Glutamatergic neuron (in vitro differentiated cells): ENCODE data around the gene BLID. TPM values are rescaled to one million over a fixed set of nuclear protein-coding genes. Genes with fewer than 3 reads are reported as not detected.

Experiments used
- DNase-seq: peaks from one replicate; pipeline ENCODE4 v3.0.0; 2022
- H3K27ac Mint-ChIP-seq: one replicate; pipeline ENCODE4 v1.8.0; 2020; ENCODE audit warnings: mild to moderate bottlenecking, mixed read lengths, inconsistent platforms; ENCODE audit not compliant: unreplicated experiment
- H3K27me3 Mint-ChIP-seq: one replicate; pipeline ENCODE4 v1.8.0; 2020; ENCODE audit warnings: mild to moderate bottlenecking, moderate library complexity, mixed read lengths, inconsistent platforms; ENCODE audit not compliant: unreplicated experiment
- H3K36me3 Mint-ChIP-seq: one replicate; pipeline ENCODE4 v1.8.0; 2020; ENCODE audit warnings: mild to moderate bottlenecking, mixed read lengths, inconsistent platforms; ENCODE audit not compliant: unreplicated experiment
- H3K4me1 Mint-ChIP-seq: one replicate; pipeline ENCODE4 v1.8.0; 2020; ENCODE audit warnings: mild to moderate bottlenecking, low read depth, mixed read lengths, inconsistent platforms; ENCODE audit not compliant: unreplicated experiment
- H3K4me3 Mint-ChIP-seq: one replicate; pipeline ENCODE4 v1.8.0; 2020; ENCODE audit warnings: mild to moderate bottlenecking, mixed read lengths, inconsistent platforms; ENCODE audit not compliant: unreplicated experiment
- H3K9me3 Mint-ChIP-seq: one replicate; pipeline ENCODE4 v1.8.0; 2020; ENCODE audit warnings: mild to moderate bottlenecking, moderate library complexity, mixed read lengths, inconsistent platforms; ENCODE audit not compliant: unreplicated experiment
- total RNA-seq: library from RNA; stranded (reverse); fragmentation: NEBNext Ultra II Directional; extraction: Animal tissue kit (Norgen Biotek cat#: 25700); gene quantifications from one replicate; pipeline ENCODE4 v1.2.1, GENCODE V29; 2021; ENCODE audit not compliant: unreplicated experiment
- TF ChIP-seq, protein P1 (sequence below): fragments of 200-600 bp; sonication (generic); IDR thresholded peaks from one replicate; pipeline ENCODE4 v1.5.0; 2021; ENCODE audit not compliant: partially characterized antibody, unreplicated experiment

Gene BLID
- total RNA-seq, 1 donor from 2014 or later, result not detected

DNA sequence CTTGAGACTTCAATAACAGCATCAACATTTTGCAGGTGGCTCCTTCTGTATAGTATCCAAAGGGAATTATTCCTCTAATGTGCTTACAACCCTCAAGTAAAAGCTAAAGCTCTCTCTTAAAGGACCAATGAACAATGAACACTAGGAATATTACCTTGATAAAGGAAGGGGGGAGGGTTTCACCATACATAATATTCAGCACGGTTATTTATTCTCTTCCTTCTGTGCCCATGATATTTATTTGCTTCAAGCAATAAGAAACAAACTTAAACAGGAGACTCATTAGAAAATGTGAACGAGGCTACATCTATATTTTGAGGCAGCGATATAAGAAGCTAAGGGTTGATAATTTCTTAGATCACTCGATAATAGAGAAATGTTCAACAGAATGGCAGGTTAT, 21.2 kb downstream of the BLID start:
- Mint-ChIP-seq H3K9me3 (peaks cover 2% of the 10 kb centered on the region), H3K27ac (no peak overlapping the region), H3K4me1 (peaks cover 1% of the 10 kb centered on the region), H3K27me3 (no peaks in the 10 kb centered on the region), H3K4me3 (no peak overlapping the region), H3K36me3 (no peaks in the 10 kb centered on the region)
- TF ChIP-seq, protein P1, sequence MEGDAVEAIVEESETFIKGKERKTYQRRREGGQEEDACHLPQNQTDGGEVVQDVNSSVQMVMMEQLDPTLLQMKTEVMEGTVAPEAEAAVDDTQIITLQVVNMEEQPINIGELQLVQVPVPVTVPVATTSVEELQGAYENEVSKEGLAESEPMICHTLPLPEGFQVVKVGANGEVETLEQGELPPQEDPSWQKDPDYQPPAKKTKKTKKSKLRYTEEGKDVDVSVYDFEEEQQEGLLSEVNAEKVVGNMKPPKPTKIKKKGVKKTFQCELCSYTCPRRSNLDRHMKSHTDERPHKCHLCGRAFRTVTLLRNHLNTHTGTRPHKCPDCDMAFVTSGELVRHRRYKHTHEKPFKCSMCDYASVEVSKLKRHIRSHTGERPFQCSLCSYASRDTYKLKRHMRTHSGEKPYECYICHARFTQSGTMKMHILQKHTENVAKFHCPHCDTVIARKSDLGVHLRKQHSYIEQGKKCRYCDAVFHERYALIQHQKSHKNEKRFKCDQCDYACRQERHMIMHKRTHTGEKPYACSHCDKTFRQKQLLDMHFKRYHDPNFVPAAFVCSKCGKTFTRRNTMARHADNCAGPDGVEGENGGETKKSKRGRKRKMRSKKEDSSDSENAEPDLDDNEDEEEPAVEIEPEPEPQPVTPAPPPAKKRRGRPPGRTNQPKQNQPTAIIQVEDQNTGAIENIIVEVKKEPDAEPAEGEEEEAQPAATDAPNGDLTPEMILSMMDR, result no peak
- no peak for DNase-seq

DNA sequence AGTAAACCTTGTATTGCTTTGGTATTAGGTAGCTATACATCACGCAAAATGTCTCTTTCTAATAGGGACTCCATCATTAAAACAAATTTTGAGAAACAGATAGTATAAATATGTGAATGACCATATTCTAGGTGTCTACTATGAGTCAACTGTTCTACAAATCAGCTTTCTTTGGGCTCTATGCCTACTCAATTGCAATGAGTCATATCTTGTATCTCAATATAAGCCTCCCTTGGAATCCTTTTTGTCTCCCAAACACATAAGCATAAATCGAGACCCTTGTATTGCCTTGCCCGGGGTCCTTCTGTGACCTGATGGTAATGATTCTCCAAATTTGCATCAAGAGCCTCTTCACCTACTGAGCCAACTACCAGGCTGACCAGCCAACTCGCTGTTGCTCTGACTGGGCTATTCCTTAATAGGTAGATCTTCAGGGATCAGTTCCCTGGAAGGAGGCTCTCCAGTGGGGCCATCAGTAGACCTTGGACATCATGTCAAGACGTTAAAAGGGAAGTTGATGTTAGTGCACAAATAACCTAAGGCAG, 22.2 kb downstream of the BLID start:
- H3K4me1 Mint-ChIP-seq, result no peaks in the 10 kb centered on the region
- H3K27me3 Mint-ChIP-seq, result no peaks in the 10 kb centered on the region
- H3K27ac Mint-ChIP-seq, result no peak overlapping the region
- H3K36me3 Mint-ChIP-seq, result no peaks in the 10 kb centered on the region
- DNase-seq, result no peak
- peaks cover 2% of the 10 kb centered on the region for H3K9me3 Mint-ChIP-seq
- TF ChIP-seq, protein P1, result no peak
- no peak overlapping the region for H3K4me3 Mint-ChIP-seq

DNA sequence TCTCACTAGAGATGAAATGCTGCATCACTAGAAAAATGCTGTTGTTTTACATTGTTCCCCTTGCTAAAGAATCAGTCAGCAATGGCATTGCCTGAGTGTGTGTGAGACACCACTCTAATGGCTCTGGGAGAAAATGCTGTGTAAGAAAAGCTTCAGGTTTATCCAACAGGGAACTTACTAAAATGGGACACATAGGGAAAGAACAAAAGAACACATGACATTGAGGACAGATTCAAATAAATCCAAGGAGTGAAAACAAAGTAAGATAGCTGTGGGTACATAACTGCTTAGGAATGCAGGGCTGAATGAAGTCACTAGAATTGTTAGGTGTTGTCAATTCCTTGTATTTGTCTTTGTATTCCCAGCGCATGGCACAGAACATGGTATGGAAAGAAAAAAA, 24.2 kb downstream of the BLID start:
- no peaks in the 10 kb centered on the region for H3K36me3 Mint-ChIP-seq
- DNase-seq, result no peak

DNA sequence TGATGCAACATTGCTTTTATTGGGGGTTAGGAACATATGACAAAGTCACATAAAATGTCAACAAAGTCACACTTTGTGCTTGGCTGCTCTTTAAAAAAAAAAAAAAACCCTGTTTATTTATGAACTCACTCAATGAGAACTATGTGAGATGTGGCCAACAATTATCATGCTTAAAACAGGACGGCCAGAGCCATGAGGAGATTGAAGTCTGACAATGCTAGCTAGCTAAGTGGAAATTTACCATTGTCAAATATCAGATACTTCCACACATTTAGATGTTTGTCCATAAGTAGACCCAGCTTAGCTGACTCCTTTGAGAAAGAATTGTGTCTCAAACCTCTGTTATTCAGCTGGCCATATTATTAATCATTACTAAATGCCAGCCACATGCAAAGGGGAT, 26.9 kb downstream of the BLID start:
- no peaks in the 10 kb centered on the region for H3K27me3 Mint-ChIP-seq
- DNase-seq, result no peak
- no peaks in the 10 kb centered on the region for H3K36me3 Mint-ChIP-seq
- no peak overlapping the region for H3K27ac Mint-ChIP-seq
- H3K9me3 Mint-ChIP-seq, result peaks cover 2% of the 10 kb centered on the region
- TF ChIP-seq, protein P1, result no peak
- H3K4me1 Mint-ChIP-seq, result no peaks in the 10 kb centered on the region
- H3K4me3 Mint-ChIP-seq, result no peak overlapping the region

More for the DNA sequence above, 24.2 kb downstream of the BLID start:
- Mint-ChIP-seq H3K4me1 (no peaks in the 10 kb centered on the region), H3K4me3 (no peak overlapping the region), H3K27me3 (no peaks in the 10 kb centered on the region), H3K27ac (no peak overlapping the region), H3K9me3 (peaks cover 2% of the 10 kb centered on the region)
- TF ChIP-seq, protein P1, result no peak

DNA sequence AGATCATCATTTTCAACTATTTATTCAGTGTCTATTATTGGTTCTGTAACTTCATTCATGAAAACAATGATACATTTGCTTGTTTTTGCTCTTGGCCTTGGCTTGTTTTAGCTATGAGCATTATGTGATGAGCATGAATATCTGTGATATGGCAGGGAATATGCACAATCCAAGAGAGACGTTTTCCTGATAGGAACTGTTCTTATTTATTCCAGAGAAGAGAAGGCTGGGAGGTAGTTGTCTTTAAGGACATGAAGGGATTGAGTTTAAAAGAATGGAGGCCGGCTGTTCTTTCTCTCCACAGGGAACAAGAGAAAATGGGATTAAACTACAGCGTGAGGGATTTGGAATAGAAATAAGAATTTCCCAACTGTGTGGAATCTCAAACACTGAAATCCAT, 30.3 kb downstream of the BLID start:
- TF ChIP-seq, protein P1, result no peak
- H3K4me1 Mint-ChIP-seq, result no peaks in the 10 kb centered on the region
- H3K9me3 Mint-ChIP-seq, result no peaks in the 10 kb centered on the region
- H3K4me3 Mint-ChIP-seq, result no peak overlapping the region
- H3K27ac Mint-ChIP-seq, result no peak overlapping the region
- H3K36me3 Mint-ChIP-seq, result no peaks in the 10 kb centered on the region
- no peaks in the 10 kb centered on the region for H3K27me3 Mint-ChIP-seq
- no peak for DNase-seq
